HepG2 (cell line): ENCODE results near the gene KLF15. TPM values are rescaled to one million over a fixed set of nuclear protein-coding genes. Genes with fewer than 3 reads are reported as not detected.

ENCODE experiments used
- BCL3 ChIP-seq: sonication (generic); formaldehyde crosslinking; IDR thresholded peaks from 2 replicates; pipeline ENCODE4 v1.5.1; 2020; ENCODE audit warnings: mild to moderate bottlenecking, missing genetic modification reagents, moderate library complexity
- CC2D1A ChIP-seq: sonication (generic); formaldehyde crosslinking; IDR thresholded peaks from 2 replicates; pipeline ENCODE4 v1.8.1; 2023; ENCODE audit warnings: mild to moderate bottlenecking, missing genetic modification reagents
- CCDC6 ChIP-seq: sonication (generic); formaldehyde crosslinking; IDR thresholded peaks from 2 replicates; pipeline ENCODE4 v1.8.1; 2022; ENCODE audit warnings: mild to moderate bottlenecking, missing genetic modification reagents, moderate library complexity
- CENPBD1 ChIP-seq: sonication (generic); formaldehyde crosslinking; IDR thresholded peaks from 2 replicates; pipeline ENCODE4 v1.8.0; 2022; ENCODE audit warnings: missing genetic modification reagents, low read depth, mild to moderate bottlenecking, borderline replicate concordance
- GRHL1 ChIP-seq: sonication (generic); formaldehyde crosslinking; conservative IDR thresholded peaks from 2 replicates; pipeline ENCODE4 v1.8.0; 2022; ENCODE audit warnings: missing genetic modification reagents
- HIVEP1 ChIP-seq: sonication (generic); formaldehyde crosslinking; IDR thresholded peaks from 2 replicates; pipeline ENCODE4 v1.4.0; 2020; ENCODE audit warnings: mild to moderate bottlenecking, missing genetic modification reagents
- MEIS1 ChIP-seq: sonication (generic); formaldehyde crosslinking; IDR thresholded peaks from 2 replicates; pipeline ENCODE4 v1.9.0; 2021; ENCODE audit warnings: mild to moderate bottlenecking, missing genetic modification reagents, moderate library complexity, borderline replicate concordance
- NCOR1 ChIP-seq: fragments of 200-600 bp; sonication (generic); IDR thresholded peaks from 2 replicates; pipeline ENCODE4 v1.7.0; 2017; ENCODE audit warnings: antibody characterized with exemption, low read length, borderline replicate concordance
- NFKB2 ChIP-seq: sonication (generic); formaldehyde crosslinking; IDR thresholded peaks from 2 replicates; pipeline ENCODE4 v1.4.0; 2020; ENCODE audit warnings: missing genetic modification reagents, borderline replicate concordance
- NFYB ChIP-seq: sonication (generic); formaldehyde crosslinking; IDR thresholded peaks from 2 replicates; pipeline ENCODE4 v1.4.0; 2020; ENCODE audit warnings: missing genetic modification reagents
- NFYC ChIP-seq: IDR thresholded peaks from 2 replicates; pipeline ENCODE4 v1.6.1; 2016; ENCODE audit warnings: missing genetic modification reagents, missing compliant biosample characterization
- PAX8 ChIP-seq: sonication (generic); formaldehyde crosslinking; IDR thresholded peaks from 2 replicates; pipeline ENCODE4 v1.8.0; 2022; ENCODE audit warnings: mild to moderate bottlenecking, missing genetic modification reagents, borderline replicate concordance
- PRMT3 ChIP-seq: sonication (generic); formaldehyde crosslinking; IDR thresholded peaks from 2 replicates; pipeline ENCODE4 v1.8.1; 2022; ENCODE audit warnings: low read depth, mild to moderate bottlenecking, moderate library complexity, missing genetic modification reagents, borderline replicate concordance
- PTBP1 ChIP-seq: fragments of 200-400 bp; formaldehyde crosslinking; IDR thresholded peaks from 2 replicates; pipeline ENCODE4 v1.6.1; 2018; ENCODE audit warnings: low read length, low read depth; ENCODE audit not compliant: poor library complexity, severe bottlenecking
- SP2 ChIP-seq: sonication (generic); formaldehyde crosslinking; IDR thresholded peaks from 2 replicates; pipeline ENCODE4 v1.5.1; 2020; ENCODE audit warnings: mild to moderate bottlenecking, missing genetic modification reagents
- TAF1 ChIP-seq: sonication (generic); formaldehyde crosslinking; IDR thresholded peaks from 2 replicates; pipeline ENCODE4 v1.4.0; 2020; ENCODE audit warnings: missing genetic modification reagents
- ZBTB4 ChIP-seq: sonication (generic); formaldehyde crosslinking; IDR thresholded peaks from 2 replicates; pipeline ENCODE4 v1.4.0; 2020; ENCODE audit warnings: missing genetic modification reagents, mild to moderate bottlenecking, borderline replicate concordance
- ZNF260 ChIP-seq: sonication (generic); formaldehyde crosslinking; IDR thresholded peaks from 2 replicates; pipeline ENCODE4 v1.4.0; 2020; ENCODE audit warnings: missing genetic modification reagents, low read depth, mild to moderate bottlenecking, borderline replicate concordance
- ZNF501 ChIP-seq: sonication (generic); formaldehyde crosslinking; IDR thresholded peaks from 2 replicates; pipeline ENCODE4 v1.5.1; 2020; ENCODE audit warnings: mild to moderate bottlenecking, moderate library complexity, missing genetic modification reagents
- ZNF550 ChIP-seq: sonication (generic); formaldehyde crosslinking; IDR thresholded peaks from 2 replicates; pipeline ENCODE4 v1.4.0; 2020; ENCODE audit warnings: mild to moderate bottlenecking, missing genetic modification reagents, borderline replicate concordance
- ZNF556 ChIP-seq: sonication (generic); formaldehyde crosslinking; IDR thresholded peaks from 2 replicates; pipeline ENCODE4 v1.4.0; 2020; ENCODE audit warnings: mild to moderate bottlenecking, missing genetic modification reagents, borderline replicate concordance
- ZNF749 ChIP-seq: sonication (generic); formaldehyde crosslinking; IDR thresholded peaks from 2 replicates; pipeline ENCODE4 v1.8.0; 2022; ENCODE audit warnings: mild to moderate bottlenecking, missing genetic modification reagents, moderate library complexity, borderline replicate concordance
- ZSCAN20 ChIP-seq: sonication (generic); formaldehyde crosslinking; IDR thresholded peaks from 2 replicates; pipeline ENCODE4 v1.4.0; 2020; ENCODE audit warnings: missing genetic modification reagents, mild to moderate bottlenecking, borderline replicate concordance
- polyA plus RNA-seq, 8 experiments: library from polyadenylated mRNA; depleted of rRNA in 3 of 8; stranded (reverse) in 7 of 8; unstranded in 1 of 8; fragments of >200 nt; fragmentation: Illumina TruSeq in 4 of 8; extraction: Trizol in 4 of 8; gene quantifications; 2 replicates each; pipeline versions ENCODE4 v1.2.1 to v1.2.3, GENCODE V29; 2011 to 2016; ENCODE audit warnings: low read depth in 4 of 8, missing spikeins in 1 of 8, mixed read lengths in 1 of 8; ENCODE audit not compliant: insufficient read depth in 1 of 8
- total RNA-seq, 5 experiments: library from RNA; depleted of rRNA; stranded (reverse); fragments of >200 nt; fragmentation: Illumina TruSeq; extraction: Trizol; gene quantifications; 2 replicates each; pipeline ENCODE4 v1.2.3, GENCODE V29; 2016; ENCODE audit warnings: low read depth in 1 of 5

KLF15 gene
- total and polyA plus RNA-seq, 2 of the 13 experiments (the other 11 are each of a cell fraction or from before 2014, with no cell fraction given) = 7.1 to 7.8 TPM

- TF ChIP-seq ZNF556 (CRISPR knock-in tag) (peak; percentile 57; the same call in 1 of the 2 replicates), GRHL1 (CRISPR knock-in tag) (no peak), NCOR1 (no peak), ZBTB4 (CRISPR knock-in tag) (no peak), HIVEP1 (CRISPR knock-in tag) (peak; percentile 64; the same call in 1 of the 2 replicates), PTBP1 (no peak), PAX8 (CRISPR knock-in tag) (no peak), SP2 (no peak), CCDC6 (CRISPR knock-in tag) (no peak), NFYC (CRISPR knock-in tag) (no peak), NFKB2 (CRISPR knock-in tag) (no peak; the same call in 1 of the 2 replicates), NFYB (CRISPR knock-in tag) (no peak), TAF1 (CRISPR knock-in tag) (no peak), CENPBD1 (no peak), ZNF501 (CRISPR knock-in tag) (no peak), BCL3 (CRISPR knock-in tag) (no peak), ZNF260 (CRISPR knock-in tag) (no peak), ZSCAN20 (no peak), ZNF550 (CRISPR knock-in tag) (no peak), MEIS1 (CRISPR knock-in tag) (0 out of 2 replicates have a peak, but pooled peaks have one; percentile 59), CC2D1A (CRISPR knock-in tag) (no peak), ZNF749 (CRISPR knock-in tag) (no peak), PRMT3 (no peak)
Measured at GRCh38 chr3:126340943-126341754, 16.1 kb downstream of the KLF15 start (continued).
